ENCODE data around the gene SLC17A1. TPM values are rescaled to one million over a fixed set of nuclear protein-coding genes. Genes with fewer than 3 reads are reported as not detected.
"Not testable (repeated sequence)": the region's sequence is repeated elsewhere in the genome, so short reads cannot be mapped to it uniquely, and the experiment has no call there.

The SLC17A1 gene
- total RNA-seq, 1 experiment from 2014 or later: not detected

- Histone ChIP-seq H3K4me1 (ENCODE audit: control insufficient read depth, insufficient read depth, low read length) (no peaks in the 10 kb centered on the region), H3K27me3 (ENCODE audit: control insufficient read depth, insufficient read depth, low read length) (no peaks in the 10 kb centered on the region; the same call in 1 of the 2 replicates), H3K27ac (ENCODE audit: low read length) (no peak overlapping the region), H3K4me3 (ENCODE audit: low read depth in 2 of 2, low read length in 2 of 2) (no peak overlapping the region), H3K36me3 (ENCODE audit: control insufficient read depth, insufficient read depth, low read length) (no peaks in the 10 kb centered on the region), H3K9me3 (ENCODE audit: control insufficient read depth, insufficient read depth, low read depth, low read length) (no peaks in the 10 kb centered on the region)
- BruUV-seq (replicated peaks): no TSS peak
- TF ChIP-seq POLR2AphosphoS5 (IDR thresholded peaks at IDR 0.05; ENCODE audit: low read depth, low read length): no peak
- TF ChIP-seq, protein P1, sequence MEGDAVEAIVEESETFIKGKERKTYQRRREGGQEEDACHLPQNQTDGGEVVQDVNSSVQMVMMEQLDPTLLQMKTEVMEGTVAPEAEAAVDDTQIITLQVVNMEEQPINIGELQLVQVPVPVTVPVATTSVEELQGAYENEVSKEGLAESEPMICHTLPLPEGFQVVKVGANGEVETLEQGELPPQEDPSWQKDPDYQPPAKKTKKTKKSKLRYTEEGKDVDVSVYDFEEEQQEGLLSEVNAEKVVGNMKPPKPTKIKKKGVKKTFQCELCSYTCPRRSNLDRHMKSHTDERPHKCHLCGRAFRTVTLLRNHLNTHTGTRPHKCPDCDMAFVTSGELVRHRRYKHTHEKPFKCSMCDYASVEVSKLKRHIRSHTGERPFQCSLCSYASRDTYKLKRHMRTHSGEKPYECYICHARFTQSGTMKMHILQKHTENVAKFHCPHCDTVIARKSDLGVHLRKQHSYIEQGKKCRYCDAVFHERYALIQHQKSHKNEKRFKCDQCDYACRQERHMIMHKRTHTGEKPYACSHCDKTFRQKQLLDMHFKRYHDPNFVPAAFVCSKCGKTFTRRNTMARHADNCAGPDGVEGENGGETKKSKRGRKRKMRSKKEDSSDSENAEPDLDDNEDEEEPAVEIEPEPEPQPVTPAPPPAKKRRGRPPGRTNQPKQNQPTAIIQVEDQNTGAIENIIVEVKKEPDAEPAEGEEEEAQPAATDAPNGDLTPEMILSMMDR (IDR thresholded peaks at IDR 0.05): no peak
- no peak for TF ChIP-seq TCF7L2 (IDR thresholded peaks at IDR 0.05; ENCODE audit: low read depth, low read length)
- TF ChIP-seq, protein P2, sequence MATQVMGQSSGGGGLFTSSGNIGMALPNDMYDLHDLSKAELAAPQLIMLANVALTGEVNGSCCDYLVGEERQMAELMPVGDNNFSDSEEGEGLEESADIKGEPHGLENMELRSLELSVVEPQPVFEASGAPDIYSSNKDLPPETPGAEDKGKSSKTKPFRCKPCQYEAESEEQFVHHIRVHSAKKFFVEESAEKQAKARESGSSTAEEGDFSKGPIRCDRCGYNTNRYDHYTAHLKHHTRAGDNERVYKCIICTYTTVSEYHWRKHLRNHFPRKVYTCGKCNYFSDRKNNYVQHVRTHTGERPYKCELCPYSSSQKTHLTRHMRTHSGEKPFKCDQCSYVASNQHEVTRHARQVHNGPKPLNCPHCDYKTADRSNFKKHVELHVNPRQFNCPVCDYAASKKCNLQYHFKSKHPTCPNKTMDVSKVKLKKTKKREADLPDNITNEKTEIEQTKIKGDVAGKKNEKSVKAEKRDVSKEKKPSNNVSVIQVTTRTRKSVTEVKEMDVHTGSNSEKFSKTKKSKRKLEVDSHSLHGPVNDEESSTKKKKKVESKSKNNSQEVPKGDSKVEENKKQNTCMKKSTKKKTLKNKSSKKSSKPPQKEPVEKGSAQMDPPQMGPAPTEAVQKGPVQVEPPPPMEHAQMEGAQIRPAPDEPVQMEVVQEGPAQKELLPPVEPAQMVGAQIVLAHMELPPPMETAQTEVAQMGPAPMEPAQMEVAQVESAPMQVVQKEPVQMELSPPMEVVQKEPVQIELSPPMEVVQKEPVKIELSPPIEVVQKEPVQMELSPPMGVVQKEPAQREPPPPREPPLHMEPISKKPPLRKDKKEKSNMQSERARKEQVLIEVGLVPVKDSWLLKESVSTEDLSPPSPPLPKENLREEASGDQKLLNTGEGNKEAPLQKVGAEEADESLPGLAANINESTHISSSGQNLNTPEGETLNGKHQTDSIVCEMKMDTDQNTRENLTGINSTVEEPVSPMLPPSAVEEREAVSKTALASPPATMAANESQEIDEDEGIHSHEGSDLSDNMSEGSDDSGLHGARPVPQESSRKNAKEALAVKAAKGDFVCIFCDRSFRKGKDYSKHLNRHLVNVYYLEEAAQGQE (IDR thresholded peaks at IDR 0.05; ENCODE audit: insufficient read depth in 1 of 2, low read depth in 2 of 2, low read length in 1 of 2): no peak
- no peak for TF ChIP-seq SIN3A (IDR thresholded peaks at IDR 0.05; ENCODE audit: borderline replicate concordance, insufficient read depth, low read depth, low read length)
- ChIA-PET CTCF (no interaction called here), POLR2A (interaction anchor here (0.6 kb wide), 1 partner anchor 8 kb away, joined by 6 read pairs; no protein-coding TSS in a partner anchor)
- intact Hi-C loops (cut with micrococcal nuclease; ENCODE audit: unreplicated experiment) (no loop called here), in situ Hi-C loops (cut with HindIII; ENCODE audit: low pct_unique_long_range_greater_than_20kb, low sequenced_read_pairs) (no loop called here)
- DNase-seq (ENCODE audit: low read depth, low spot score) (no peak), ATAC-seq (no peak)
Observed at GRCh38 chr6:25750906-25751305, 80.9 kb downstream of the SLC17A1 start.

- Histone ChIP-seq H3K4me1 (ENCODE audit: control insufficient read depth, insufficient read depth, low read length) (no peaks in the 10 kb centered on the region), H3K4me3 (ENCODE audit: low read depth in 2 of 2, low read length in 2 of 2) (no peak overlapping the region), H3K9me3 (ENCODE audit: control insufficient read depth, insufficient read depth, low read depth, low read length) (no peaks in the 10 kb centered on the region), H3K27ac (ENCODE audit: low read length) (no peak overlapping the region), H3K27me3 (ENCODE audit: control insufficient read depth, insufficient read depth, low read length) (no peaks in the 10 kb centered on the region; the same call in 1 of the 2 replicates), H3K36me3 (ENCODE audit: control insufficient read depth, insufficient read depth, low read length) (no peaks in the 10 kb centered on the region)
- POLR2A ChIA-PET: no interaction called here
- DNase-seq (ENCODE audit: low read depth, low spot score) (no peak), ATAC-seq (no peak)
- in situ Hi-C loops (cut with HindIII; ENCODE audit: low pct_unique_long_range_greater_than_20kb, low sequenced_read_pairs) (no loop called here), intact Hi-C loops (cut with micrococcal nuclease; ENCODE audit: unreplicated experiment) (no loop called here)
- CTCF ChIA-PET: no interaction called here
- no TSS peak for BruUV-seq (replicated peaks)
- TF ChIP-seq SIN3A (IDR thresholded peaks at IDR 0.05; ENCODE audit: borderline replicate concordance, insufficient read depth, low read depth, low read length) (no peak), TCF7L2 (IDR thresholded peaks at IDR 0.05; ENCODE audit: low read depth, low read length) (no peak), POLR2AphosphoS5 (IDR thresholded peaks at IDR 0.05; ENCODE audit: low read depth, low read length) (no peak)
- TF ChIP-seq, protein P1 (IDR thresholded peaks at IDR 0.05): no peak
- TF ChIP-seq, protein P2 (IDR thresholded peaks at IDR 0.05; ENCODE audit: insufficient read depth in 1 of 2, low read depth in 2 of 2, low read length in 1 of 2): no peak
Observed at GRCh38 chr6:25749837-25750236, 82.0 kb downstream of the SLC17A1 start.

DNA sequence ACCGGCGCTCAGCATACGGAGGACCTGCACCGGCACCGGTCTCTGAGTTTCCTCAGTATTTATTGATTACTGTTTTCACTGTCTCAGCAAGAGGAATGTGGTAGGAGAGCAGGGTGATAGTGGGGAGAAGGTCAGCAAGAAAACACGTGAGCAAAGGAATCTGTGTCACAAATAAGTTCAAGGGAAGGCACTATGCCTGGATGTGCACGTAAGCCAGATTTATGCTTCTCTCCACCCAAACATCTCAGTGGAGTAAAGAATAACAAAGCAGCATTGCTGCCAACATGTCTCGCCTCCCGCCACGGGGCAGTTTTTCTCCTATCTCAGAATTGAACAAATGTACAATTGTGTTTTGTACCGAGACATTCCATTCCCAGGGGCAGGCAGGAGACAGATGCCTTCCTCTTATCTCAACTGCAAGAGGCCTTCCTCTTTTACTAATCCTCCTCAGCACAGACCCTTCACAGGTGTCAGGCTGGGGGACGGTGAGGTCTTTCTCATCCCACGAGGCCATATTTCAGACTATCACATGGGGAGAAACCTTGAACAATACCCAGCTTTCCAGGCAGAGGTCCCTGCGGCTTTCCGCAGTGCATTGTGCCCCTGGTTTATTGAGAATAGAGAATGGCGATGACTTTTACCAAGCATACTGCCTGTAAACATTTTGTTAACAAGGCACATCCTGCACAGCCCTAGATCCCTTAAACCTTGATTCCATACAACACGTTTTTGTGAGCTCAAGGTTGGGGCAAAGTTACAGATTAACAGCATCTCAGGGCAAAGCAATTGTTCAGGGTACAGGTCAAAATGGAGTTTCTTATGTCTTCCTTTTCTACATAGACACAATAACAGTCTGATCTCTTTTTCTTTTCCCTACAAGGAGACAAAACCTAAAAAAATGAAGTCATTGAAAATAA lies 83.0 kb downstream of the SLC17A1 start:
- BruUV-seq (replicated peaks); H3K9me3 ChIP-seq (ENCODE audit: control insufficient read depth, insufficient read depth, low read depth, low read length); ATAC-seq; POLR2A ChIA-PET; CTCF ChIA-PET; H3K36me3 ChIP-seq (ENCODE audit: control insufficient read depth, insufficient read depth, low read length); H3K4me1 ChIP-seq (ENCODE audit: control insufficient read depth, insufficient read depth, low read length); H3K27ac ChIP-seq (ENCODE audit: low read length); intact Hi-C loops (cut with micrococcal nuclease; ENCODE audit: unreplicated experiment); H3K4me3 ChIP-seq (ENCODE audit: low read depth in 2 of 2, low read length in 2 of 2); in situ Hi-C loops (cut with HindIII; ENCODE audit: low pct_unique_long_range_greater_than_20kb, low sequenced_read_pairs); H3K27me3 ChIP-seq (ENCODE audit: control insufficient read depth, insufficient read depth, low read length); DNase-seq (ENCODE audit: low read depth, low spot score): not testable (repeated sequence)

Measured in Panc1 (cell line).